ENCODE data around the gene NR2F1.

NR2F1 gene

DNA sequence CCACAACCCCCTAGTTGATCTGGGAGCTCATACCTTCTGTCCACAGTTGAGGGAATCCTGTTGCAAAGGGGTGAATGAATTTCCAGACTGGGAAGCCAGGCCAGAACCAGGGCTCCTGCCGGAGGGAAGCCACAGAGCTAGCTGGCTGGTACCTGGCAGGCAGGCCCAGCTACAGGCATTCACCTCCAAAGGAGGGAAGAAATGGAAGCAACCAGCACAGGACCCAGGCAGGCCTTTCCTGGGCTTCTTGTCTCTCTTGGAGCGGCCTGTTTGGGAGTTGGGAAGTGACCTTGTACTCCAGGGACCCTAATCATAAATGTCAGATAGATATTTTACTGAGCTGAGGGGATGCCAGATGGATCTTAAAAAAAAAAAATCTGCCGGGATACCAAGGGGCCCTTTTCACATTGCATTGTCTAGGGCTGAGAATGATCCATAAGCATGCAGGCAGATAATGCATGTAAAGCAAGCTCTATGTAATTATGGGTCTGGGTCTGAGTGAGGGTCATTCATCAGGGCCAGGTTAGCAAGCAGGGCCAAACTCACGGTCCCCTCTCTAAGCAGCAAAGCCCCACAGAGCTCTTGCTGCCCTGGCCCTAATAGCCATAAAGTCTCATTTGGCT lies 8.4 kb downstream of the NR2F1 start:
- no peak for DNase-seq (ENCODE audit: low spot score)

- DNase-seq (ENCODE audit: low spot score), result no peak
Observed at GRCh38 chr5:93592883-93593282, 9.9 kb downstream of the NR2F1 start.

DNA sequence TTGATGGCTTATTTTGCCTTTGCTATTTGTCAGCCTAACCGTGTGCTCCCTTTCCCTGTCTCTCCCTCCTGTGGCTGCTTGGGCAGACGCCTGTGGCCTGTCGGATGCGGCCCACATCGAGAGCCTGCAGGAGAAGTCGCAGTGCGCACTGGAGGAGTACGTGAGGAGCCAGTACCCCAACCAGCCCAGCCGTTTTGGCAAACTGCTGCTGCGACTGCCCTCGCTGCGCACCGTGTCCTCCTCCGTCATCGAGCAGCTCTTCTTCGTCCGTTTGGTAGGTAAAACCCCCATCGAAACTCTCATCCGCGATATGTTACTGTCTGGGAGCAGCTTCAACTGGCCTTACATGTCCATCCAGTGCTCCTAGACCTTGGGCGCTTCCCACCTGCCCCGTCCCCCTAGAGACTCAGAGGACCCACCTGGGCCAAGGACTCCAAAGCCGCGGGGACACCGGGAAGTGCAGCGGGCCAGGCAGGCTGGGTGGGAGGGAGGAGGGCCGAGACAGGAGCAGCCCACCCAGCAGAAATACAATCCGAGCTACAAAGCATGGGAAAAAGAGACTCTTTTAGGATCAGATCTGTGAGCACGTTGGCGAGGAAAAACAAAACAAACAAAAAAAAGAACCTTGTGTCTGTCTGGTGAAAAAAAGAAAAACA lies 10.6 kb downstream of the NR2F1 start:
- DNase-seq (ENCODE audit: low spot score), result no peak

- DNase-seq (ENCODE audit: low spot score), result no peak
Observed at GRCh38 chr5:93594591-93595419, 11.8 kb downstream of the NR2F1 start.

- no peak for DNase-seq (ENCODE audit: low spot score)
Observed at GRCh38 chr5:93595420-93596147, 12.6 kb downstream of the NR2F1 start.

DNA sequence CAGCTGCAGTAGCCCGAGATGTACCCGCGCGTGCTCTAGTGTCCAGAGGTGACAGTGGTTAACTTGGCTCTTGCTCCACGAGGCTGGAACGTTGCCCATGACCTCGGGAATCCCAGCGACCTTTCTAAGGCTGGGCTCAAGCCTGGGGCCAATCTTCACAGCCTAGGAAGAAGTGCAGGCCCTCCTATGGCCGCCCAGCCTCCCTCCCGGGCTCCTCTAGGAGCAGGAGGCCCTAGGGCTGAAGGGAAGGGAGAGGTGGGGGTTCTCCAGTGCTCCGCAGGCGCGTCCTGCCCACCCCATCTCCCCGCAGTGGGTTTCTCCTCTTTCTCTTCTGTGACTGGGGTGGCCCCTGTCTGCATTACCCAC lies 13.3 kb downstream of the NR2F1 start:
- DNase-seq (ENCODE audit: low spot score), result no peak

GRCh38 chr5:93596676-93597490 lies 13.9 kb downstream of the NR2F1 start:
- DNase-seq (ENCODE audit: low spot score), result no peak

GRCh38 chr5:93598091-93599000 lies 15.3 kb downstream of the NR2F1 start:
- DNase-seq (ENCODE audit: low spot score), result no peak

DNA sequence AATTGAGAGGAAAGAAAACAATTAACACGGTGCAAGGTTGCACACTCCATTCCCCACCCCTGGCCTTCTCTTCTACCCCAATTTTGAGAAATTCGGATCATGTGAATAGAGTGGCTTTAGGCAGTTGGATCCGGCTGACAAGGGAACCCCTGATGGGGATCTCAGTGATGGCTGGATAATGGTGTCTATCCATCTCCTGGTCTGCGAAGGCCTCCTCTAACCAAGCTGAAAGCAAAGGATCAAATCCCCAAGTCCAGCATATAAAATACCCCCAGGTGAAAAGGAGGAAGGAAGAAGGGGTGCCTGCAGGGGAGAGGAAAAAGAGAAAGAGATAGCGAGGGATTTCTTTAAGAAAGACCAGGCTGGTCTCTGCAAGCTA lies 16.0 kb downstream of the NR2F1 start:
- no peak for DNase-seq (ENCODE audit: low spot score)

GRCh38 chr5:93599399-93600120 lies 16.5 kb downstream of the NR2F1 start:
- no peak for DNase-seq (ENCODE audit: low spot score)

DNA sequence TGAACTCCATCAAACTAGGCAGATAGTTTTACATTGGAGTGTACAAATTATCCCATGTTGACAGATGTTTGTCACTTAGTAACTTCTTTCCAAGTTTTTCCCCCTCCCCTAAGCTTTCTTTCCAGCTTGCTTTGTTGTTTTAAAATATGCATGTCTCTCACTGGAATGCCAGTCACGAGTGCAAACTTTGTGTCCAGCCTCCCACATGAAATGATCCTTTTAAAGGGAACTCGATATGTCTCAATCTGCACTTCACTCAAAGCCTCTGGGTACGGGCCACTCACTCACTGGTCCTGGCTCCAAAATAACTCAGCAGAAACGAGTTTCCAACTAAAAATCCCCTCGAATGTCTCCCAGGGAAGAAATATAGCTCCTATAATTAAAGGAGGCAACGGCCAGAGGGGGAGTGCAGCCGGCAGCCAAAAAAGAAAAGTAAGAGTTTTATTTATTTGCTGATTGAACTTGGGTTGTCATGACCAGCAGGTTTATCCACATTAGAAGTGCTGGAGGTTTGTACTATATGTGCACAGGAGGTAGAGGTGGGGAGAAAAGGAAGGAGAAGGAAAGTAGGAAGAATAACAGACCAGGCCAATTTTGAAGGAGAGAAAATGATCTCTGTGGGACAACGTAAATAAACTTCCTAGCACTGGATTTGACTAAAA lies 17.5 kb downstream of the NR2F1 start:
- no peak for DNase-seq (ENCODE audit: low spot score)

- no peak for DNase-seq (ENCODE audit: low spot score)
Observed at GRCh38 chr5:93601071-93601801, 18.2 kb downstream of the NR2F1 start.

GRCh38 chr5:93601802-93602155 lies 18.8 kb downstream of the NR2F1 start:
- DNase-seq (ENCODE audit: low spot score), result no peak

DNA sequence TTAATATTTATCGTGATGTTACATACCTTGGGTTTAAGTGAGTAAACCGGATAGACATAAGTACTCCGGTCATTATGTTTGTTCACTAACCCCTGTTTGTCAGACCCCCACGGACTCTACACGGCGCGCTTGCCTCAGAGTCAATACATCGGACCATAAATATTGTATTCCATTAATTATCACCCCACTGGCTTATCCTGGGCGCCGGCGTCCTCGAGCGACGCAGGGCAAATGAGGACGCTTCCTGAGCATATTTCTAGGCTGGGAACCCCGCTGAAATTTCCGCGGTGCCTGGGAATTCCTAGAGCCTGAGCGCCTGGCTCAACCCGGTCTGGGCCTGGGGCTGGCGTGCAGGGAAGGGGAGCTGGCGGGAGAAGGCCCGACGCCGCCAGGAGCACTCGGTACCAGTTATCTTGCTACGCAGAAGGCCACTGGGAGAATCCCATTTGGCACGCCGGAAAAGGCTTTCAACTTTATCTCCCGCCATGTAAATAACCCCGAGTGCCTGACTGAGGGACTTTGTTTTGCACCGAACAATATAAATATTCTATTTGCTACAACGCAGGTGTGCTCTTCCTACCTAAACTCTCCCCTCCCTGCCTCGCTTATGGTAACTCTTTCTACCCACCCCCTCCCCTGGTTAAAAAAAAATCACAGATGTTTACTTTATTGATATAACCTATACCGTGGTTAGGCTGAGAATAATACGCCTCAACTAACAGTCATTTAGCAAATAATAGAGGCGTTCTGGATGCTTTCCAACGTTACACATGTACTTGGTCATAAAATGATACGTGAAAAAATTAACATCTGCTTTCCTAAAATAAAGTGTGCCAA lies 19.4 kb downstream of the NR2F1 start:
- no peak for DNase-seq (ENCODE audit: low spot score)

DNA sequence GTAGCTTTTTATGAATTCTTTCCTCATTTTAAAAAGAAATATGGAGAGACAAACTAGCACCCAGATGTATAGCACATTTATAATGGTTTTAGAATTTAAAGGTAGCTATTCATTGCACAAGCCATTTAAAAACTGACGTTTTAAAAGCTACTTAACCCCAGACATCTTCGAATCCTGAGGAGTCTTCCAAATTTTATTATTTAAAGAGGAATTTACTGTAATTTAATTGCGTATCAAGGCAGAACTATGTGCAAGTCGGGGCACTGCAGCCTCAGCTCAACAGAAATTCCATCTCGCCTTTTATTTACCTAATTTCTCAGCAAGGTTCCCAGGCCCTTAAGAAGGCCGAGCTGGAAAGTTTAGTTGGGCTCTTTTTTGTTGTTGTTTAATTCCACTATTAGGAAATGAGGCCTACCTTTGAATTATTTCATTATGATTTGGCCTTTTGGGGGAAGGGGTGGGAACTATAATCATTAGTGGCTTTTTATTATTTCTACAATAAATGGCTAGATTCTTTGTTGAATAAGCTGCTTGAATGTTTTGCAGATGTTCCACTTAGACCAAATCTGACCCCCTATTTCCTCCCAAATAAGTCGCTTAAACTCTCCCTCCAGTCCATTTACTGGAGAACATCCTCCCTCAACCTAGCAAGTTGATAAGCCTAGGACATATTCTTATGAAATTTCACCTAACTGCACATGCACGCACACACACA lies 20.2 kb downstream of the NR2F1 start:
- no peak for DNase-seq (ENCODE audit: low spot score)

GRCh38 chr5:93603793-93604643 lies 21.0 kb downstream of the NR2F1 start:
- no peak for DNase-seq (ENCODE audit: low spot score)
